ENCODE measurements around the gene ZXDC.

The ZXDC gene

GRCh38 chr3:126475413-126476114 lies at the start of gene ZXDC:
TSS of gene ZXDC (minus strand) at chr3:126475891. CDS start at chr3:126475865, 26 bp downstream.
- DNase-seq: peak; percentile 95

- DNase-seq: no peak
Measured at GRCh38 chr3:126525091-126525852, 49.6 kb upstream of the ZXDC start.

- no peak for DNase-seq
Measured at GRCh38 chr3:126524429-126524988, 48.8 kb upstream of the ZXDC start.

GRCh38 chr3:126523745-126524428 lies 48.2 kb upstream of the ZXDC start, which contains the start of gene CHST13:
TSS of gene CHST13 (plus strand) at chr3:126524155. CDS start at chr3:126524333, 178 bp downstream.
- DNase-seq: no peak

GRCh38 chr3:126522363-126522788 lies 46.7 kb upstream of the ZXDC start:
- DNase-seq: peak; percentile 54

GRCh38 chr3:126521122-126521891 lies 45.6 kb upstream of the ZXDC start:
- DNase-seq: no peak

GRCh38 chr3:126519506-126520455 lies 44.1 kb upstream of the ZXDC start:
- no peak for DNase-seq

GRCh38 chr3:126518779-126519177 lies 43.1 kb upstream of the ZXDC start:
- DNase-seq: no peak

- no peak for DNase-seq
Measured at GRCh38 chr3:126517986-126518778, 42.5 kb upstream of the ZXDC start.

GRCh38 chr3:126517291-126517951 lies 41.7 kb upstream of the ZXDC start, which contains the start of gene UROC1:
TSS of gene UROC1 (minus strand) at chr3:126517773. CDS start at chr3:126517719, 54 bp downstream.
- DNase-seq: no peak

GRCh38 chr3:126516936-126517290 lies 41.2 kb upstream of the ZXDC start:
- DNase-seq: no peak

- DNase-seq: no peak
Measured at GRCh38 chr3:126516152-126516935, 40.7 kb upstream of the ZXDC start.

- no peak for DNase-seq
Measured at GRCh38 chr3:126515066-126515706, 39.5 kb upstream of the ZXDC start.

GRCh38 chr3:126514161-126514560 lies 38.5 kb upstream of the ZXDC start:
- DNase-seq: no peak

- no peak for DNase-seq
Measured at GRCh38 chr3:126512916-126513650, 37.4 kb upstream of the ZXDC start.

GRCh38 chr3:126512026-126512425 lies 36.3 kb upstream of the ZXDC start:
- DNase-seq: no peak

GRCh38 chr3:126511291-126511690 lies 35.6 kb upstream of the ZXDC start:
- DNase-seq: no peak
